ENCODE results near the gene NKD2.

NKD2 gene

DNA sequence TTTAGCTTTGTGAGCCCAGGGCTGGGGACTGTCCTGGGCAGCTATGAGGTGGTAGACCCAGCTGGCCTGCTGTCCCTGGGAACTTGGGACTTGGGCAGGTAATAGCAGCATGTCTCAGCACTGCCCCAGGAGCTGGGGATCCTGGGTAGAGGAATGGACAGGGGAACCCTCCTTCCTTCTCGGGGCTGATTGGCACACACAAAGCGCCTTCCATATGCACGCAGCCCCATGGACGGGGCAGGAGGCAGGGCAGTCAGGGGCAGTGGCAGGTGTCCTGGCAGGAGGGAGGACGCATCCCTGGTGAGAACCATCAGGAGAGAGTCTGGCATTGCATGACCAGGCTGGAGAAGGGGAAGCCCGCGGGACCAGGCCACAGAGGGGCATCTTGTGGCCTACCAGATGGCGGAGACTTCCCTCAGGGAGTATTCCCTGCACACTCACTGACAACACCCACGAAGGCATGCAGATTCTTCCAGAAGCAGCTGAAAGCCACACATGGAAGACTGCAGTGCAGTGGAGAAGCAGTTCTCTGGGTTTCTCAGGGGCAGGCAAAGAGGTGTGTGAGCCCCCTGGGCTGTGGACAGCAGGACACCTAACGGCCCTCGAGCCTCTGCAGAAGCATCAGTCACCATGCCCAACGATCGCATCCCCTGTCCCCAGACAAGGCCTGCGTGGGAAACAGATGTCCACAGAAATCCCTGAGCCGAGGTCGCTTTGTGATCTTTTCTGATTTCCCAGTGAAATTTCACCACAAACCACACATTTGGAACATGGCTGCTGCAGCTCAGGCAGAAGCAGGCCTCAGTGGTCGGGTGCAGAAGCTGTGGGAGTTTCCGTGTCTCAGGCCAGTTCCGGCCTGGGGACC lies 7.0 kb upstream of the NKD2 start:
- DNase-seq: no peak

DNA sequence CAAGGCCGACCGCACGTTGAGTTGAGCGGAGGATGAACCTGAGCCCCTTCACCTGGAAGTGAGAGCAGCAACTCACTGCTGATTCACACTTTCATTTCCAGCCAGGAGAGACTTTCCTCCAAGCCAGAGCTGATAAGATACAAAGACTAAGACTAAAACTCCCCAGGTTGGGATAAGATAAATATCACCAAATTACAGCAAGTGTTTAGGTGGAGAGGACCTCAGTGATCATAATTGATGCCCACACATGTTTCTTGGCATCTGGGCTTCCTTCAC lies 6.4 kb upstream of the NKD2 start:
- no peak for DNase-seq

GRCh38 chr5:1002836-1003235 lies 5.8 kb upstream of the NKD2 start:
- no peak for DNase-seq

DNA sequence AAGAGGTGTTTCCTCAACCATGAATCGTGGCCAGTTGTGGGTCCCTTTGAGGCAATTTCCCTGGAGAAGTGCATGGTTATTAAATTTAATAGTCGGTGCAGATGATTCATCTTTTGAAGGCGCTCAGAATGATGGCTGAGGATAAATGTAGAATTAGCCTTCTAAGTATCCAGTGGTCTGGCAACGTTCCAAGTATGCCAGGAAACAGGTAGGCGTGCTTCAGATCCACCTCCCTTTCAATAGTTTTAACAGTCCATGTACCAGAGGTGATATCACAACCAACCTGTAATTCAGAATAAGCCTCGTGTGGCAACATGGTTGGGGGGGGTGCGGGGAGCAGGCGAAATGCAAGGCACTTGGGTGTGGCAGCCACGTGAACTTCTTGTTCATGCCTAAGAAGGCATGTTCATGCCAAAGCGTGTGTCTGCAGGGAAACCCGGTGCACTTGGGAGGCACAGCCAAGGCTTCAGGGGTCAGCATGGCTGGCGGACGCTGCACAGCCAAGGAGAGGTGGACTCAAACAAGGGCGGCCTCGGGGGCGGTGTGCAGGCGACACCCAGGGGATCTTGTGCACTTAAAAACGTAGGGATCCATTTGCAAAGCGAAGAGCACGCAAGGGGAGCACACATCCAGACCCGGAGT lies 5.2 kb upstream of the NKD2 start:
- DNase-seq: no peak

- peak; percentile 56 for DNase-seq
These were observed 3.9 kb upstream of the NKD2 start for GRCh38 chr5:1004461-1005248.

DNA sequence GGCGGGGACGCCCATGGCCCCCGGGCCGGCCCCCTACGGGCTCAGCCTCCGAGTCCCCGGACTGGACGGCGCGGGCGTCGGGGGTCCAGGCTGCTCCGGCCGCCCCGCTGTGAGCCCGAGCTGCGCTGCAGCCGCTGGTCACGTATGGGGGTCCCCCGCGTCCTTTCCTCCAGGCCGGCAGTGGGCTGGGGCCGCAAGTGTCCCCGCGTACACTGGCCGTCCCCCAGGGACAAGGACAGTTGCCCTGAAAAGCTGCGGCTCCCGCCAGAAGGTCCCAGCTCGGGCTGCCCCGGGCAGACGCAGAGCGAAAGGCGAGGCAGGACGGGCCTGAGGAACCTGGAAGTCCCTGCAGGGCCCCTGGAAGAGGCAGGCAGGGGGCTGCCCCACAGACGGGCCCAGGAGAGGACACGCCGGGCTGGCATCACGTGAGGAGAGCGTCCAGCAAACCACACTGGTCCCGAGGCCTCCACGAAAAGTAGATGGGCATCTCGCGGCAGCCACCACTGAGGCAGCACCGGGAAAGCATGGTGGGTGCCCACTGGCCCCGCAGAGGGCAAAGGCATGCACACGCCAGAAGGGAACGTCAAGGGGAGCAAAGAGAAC lies 3.3 kb upstream of the NKD2 start:
- no peak for DNase-seq

GRCh38 chr5:1005904-1006655 lies 2.5 kb upstream of the NKD2 start:
- DNase-seq: no peak

- DNase-seq: no peak
These were observed 1.9 kb upstream of the NKD2 start for GRCh38 chr5:1006656-1007071.

- no peak for DNase-seq
These were observed 1.4 kb upstream of the NKD2 start for GRCh38 chr5:1007221-1007680.

GRCh38 chr5:1007681-1008450 lies 736 bp upstream of the NKD2 start:
- DNase-seq: no peak

DNA sequence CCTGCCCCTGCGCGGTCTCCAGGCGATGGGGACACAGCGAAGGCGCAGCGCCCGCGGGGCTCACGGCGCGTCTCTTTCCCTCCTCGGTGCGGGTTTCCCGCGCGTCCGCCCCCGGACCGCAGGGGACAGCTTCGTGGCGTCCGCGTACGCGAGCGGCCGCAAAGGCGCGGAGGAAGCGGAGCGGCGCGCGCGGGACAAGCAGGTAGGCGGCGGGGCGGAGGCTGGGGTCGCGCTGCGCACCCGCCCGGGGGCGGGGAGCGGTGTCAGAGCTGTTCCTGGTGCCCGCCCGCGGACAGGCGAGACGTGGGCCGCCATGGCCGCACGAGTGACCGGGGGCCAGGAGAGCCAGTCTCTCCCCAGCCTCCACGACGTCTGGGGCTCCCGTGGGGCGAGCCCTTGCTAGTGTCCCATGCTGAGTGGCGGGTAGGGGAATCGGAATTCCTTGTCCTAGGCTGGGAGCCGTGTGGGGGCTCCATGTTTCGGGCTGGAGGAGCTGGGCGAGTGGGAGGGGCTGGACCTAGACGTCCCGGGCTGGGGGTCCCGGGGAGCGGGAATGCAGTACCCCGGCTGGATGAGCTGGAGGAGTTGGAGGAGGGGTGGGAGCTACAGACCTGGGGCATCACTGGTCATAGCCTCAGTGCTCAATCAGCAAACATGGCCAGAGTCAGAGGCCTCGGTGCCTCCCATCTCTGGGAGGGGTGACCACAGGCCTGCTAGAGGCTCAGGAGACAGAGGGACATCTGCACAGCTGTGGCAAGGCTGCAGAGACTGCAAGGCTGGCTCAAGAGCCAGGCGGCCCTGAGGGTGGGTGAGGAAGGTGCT lies 968 bp downstream of the NKD2 start:
- no peak for DNase-seq

GRCh38 chr5:1010181-1010510 lies 1.5 kb downstream of the NKD2 start:
- no peak for DNase-seq

GRCh38 chr5:1010641-1011046 lies 2.0 kb downstream of the NKD2 start:
- no peak for DNase-seq

GRCh38 chr5:1011226-1011631 lies 2.6 kb downstream of the NKD2 start:
- DNase-seq: no peak

- DNase-seq: no peak
These were observed 3.2 kb downstream of the NKD2 start for GRCh38 chr5:1011741-1012312.

DNA sequence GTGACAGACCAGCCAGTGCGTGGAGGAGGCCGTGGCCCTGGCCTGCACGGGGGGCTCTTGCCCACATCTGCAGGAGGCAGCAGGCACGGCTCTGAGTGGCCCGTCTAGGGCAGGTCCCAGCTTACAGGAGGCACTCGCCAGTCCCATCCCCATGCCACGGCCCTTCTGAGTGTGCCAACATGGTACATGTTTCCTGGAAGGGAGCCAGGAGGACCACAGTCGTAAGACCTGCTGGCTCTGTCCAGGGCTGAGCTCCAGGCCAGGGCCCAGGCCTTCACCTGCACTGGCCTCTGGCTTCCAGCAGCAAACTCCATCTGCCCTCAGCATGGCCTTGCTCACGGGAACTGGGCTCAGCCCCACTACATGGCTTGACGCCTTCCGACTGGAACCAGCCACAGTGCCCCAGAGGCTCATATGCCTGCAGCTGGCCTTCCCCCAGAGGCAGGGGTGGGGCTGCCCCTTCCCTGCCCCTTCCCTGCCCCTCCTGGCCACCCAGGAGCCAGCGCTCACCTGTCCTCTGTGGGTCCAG lies 3.8 kb downstream of the NKD2 start:
- DNase-seq: no peak

GRCh38 chr5:1012900-1013237 lies 4.3 kb downstream of the NKD2 start:
- no peak for DNase-seq

- DNase-seq: no peak
These were observed 4.8 kb downstream of the NKD2 start for GRCh38 chr5:1013238-1013947.

- DNase-seq: no peak
These were observed 5.3 kb downstream of the NKD2 start for GRCh38 chr5:1013948-1014301.

GRCh38 chr5:1014346-1014745 lies 5.7 kb downstream of the NKD2 start:
- DNase-seq: no peak
